Cardiac muscle cell (in vitro differentiated cells and primary cell): ENCODE data around the gene ELL. TPM values are rescaled to one million over a fixed set of nuclear protein-coding genes. Genes with fewer than 3 reads are reported as not detected.

Source experiments
- DNase-seq, 2 donors: peaks; one replicate each; pipeline versions ENCODE4 v3.0.0 to v3.0.0-alpha.2; 2010 to 2017; ENCODE audit warnings: low read depth in 1 of 2, low spot score in 1 of 2
- H3K27ac ChIP-seq: fragments of 200-600 bp; sonication (generic); 2 replicates; pipeline ENCODE4 v1.5.1; 2016
- H3K27me3 ChIP-seq: fragments of 200-600 bp; sonication (generic); 2 replicates; pipeline ENCODE4 v1.6.0; 2016; ENCODE audit warnings: control low read depth
- H3K36me3 ChIP-seq: fragments of 200-600 bp; sonication (generic); 2 replicates; pipeline ENCODE4 v1.5.1; 2016; ENCODE audit warnings: control low read depth
- H3K4me1 ChIP-seq: fragments of 200-600 bp; sonication (generic); 2 replicates; pipeline ENCODE4 v1.8.1; 2017; ENCODE audit warnings: low read depth, mild to moderate bottlenecking, mixed run types
- H3K4me3 ChIP-seq: fragments of 200-600 bp; sonication (generic); 2 replicates; pipeline ENCODE4 v1.5.1; 2016; ENCODE audit warnings: mild to moderate bottlenecking
- H3K9me3 ChIP-seq: fragments of 200-600 bp; sonication (generic); 2 replicates; pipeline ENCODE4 v1.5.1; 2017; ENCODE audit warnings: low read depth, mild to moderate bottlenecking, control low read depth
- CTCF ChIP-seq: IDR thresholded peaks from 2 replicates; pipeline ENCODE4 v1.5.1; 2012; ENCODE audit warnings: low read depth, mild to moderate bottlenecking, low read length
- polyA plus RNA-seq: library from polyadenylated mRNA; unstranded; fragments of >200 nt; fragmentation: Nextera tagmentation; extraction: Ambion mirVana; gene quantifications from 2 replicates; pipeline ENCODE4 v1.2.1, GENCODE V29; 2016
- total RNA-seq: library from RNA; depleted of rRNA; stranded (reverse); fragments of >200 nt; gene quantifications from 2 replicates; pipeline ENCODE4 v1.2.3, GENCODE V29; 2016

Gene ELL
- total and polyA plus RNA-seq, 2 experiments from 2014 or later = 14.8 to 20.7 TPM

- no peaks in the 10 kb centered on the region for H3K9me3 ChIP-seq
- no peaks in the 10 kb centered on the region for H3K36me3 ChIP-seq
- no peak for TF ChIP-seq CTCF
- peaks cover 3% of the 10 kb centered on the region for H3K4me1 ChIP-seq
- peak overlapping the region; percentile 55 for H3K4me3 ChIP-seq
- H3K27ac ChIP-seq = peak overlapping the region; percentile 33
- no peaks in the 10 kb centered on the region for H3K27me3 ChIP-seq
- DNase-seq = peak in 1 of 2 donors; percentile 11
These were observed 36.3 kb upstream of the ELL start for GRCh38 chr19:18558202-18558555.

DNA sequence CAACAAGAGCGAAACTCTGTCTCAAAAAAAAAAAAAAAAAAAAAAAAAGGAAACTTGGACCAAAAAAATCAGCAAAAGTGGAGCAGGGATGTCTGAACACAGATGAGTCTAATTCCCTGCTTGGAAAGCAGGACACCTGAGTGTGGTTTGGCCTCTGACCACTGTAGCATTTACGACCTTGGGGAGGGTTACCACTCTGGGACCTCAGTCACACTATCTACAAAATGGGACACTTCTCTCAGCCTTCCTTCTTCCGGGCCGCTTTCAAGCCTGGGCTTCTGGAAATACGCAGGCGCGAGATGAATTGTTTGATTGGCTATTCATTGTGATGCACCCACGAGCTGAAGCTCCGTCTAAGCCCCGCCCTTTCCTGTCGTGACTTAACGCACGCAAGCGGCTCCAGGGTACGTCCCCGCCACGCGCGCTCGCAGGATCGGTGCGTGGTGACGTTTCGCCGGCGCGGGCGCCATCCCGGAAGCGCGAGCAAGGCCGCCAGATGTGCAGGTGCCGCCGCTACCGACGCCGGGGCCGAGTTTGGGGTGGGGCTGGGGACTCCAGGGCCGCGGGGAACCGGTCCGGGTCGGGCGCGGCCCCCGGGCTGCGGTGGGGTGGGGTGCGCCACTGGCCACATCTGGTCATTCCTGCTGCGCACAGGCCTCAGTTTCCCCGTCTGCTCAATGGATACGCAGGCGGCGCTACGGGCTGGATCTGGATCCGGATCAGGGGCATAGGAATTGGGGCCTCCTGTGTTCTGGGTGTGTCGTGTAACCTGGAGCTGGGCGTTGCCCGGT, 35.7 kb upstream of the ELL start, which contains the start of gene KXD1:
Gene KXD1, plus strand, starts transcription at position 460 of the 791 bp plus-strand sequence. CDS start 4,187 bp downstream, outside the sequence.
- Histone ChIP-seq H3K36me3 (no peaks in the 10 kb centered on the region), H3K27me3 (no peaks in the 10 kb centered on the region), H3K4me3 (peak within 1 kb of the TSS; percentile 55), H3K27ac (peak within 1 kb of the TSS; percentile 33), H3K4me1 (peaks cover 3% of the 10 kb centered on the region), H3K9me3 (no peaks in the 10 kb centered on the region)
- TF ChIP-seq CTCF = no peak
- peak; percentile 96 to 99 for DNase-seq

DNA sequence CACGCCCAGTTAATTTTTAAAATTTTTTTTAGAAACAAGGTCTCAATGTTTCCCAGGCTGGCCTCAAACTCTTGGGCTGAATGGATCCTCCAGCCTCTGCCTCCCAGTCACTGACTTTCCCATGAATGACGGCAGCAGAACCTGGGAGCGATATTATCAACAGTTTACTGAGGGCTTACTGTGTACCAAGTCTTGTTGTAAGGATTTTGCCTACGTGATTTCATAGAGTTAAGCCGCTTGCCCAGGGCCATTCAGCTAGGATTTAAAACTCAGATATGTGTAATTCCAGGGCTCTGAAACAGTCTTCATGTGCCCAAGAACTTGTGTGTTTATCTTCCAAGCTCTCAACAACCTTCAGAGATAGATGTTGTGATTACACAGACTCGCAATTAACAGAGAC, 29.8 kb upstream of the ELL start:
- no peak for DNase-seq
- no peaks in the 10 kb centered on the region for H3K36me3 ChIP-seq
- TF ChIP-seq CTCF = no peak
- H3K27me3 ChIP-seq = no peaks in the 10 kb centered on the region
- no peak overlapping the region for H3K4me3 ChIP-seq
- H3K4me1 ChIP-seq = no peaks in the 10 kb centered on the region
- no peaks in the 10 kb centered on the region for H3K9me3 ChIP-seq
- H3K27ac ChIP-seq = no peak overlapping the region

DNA sequence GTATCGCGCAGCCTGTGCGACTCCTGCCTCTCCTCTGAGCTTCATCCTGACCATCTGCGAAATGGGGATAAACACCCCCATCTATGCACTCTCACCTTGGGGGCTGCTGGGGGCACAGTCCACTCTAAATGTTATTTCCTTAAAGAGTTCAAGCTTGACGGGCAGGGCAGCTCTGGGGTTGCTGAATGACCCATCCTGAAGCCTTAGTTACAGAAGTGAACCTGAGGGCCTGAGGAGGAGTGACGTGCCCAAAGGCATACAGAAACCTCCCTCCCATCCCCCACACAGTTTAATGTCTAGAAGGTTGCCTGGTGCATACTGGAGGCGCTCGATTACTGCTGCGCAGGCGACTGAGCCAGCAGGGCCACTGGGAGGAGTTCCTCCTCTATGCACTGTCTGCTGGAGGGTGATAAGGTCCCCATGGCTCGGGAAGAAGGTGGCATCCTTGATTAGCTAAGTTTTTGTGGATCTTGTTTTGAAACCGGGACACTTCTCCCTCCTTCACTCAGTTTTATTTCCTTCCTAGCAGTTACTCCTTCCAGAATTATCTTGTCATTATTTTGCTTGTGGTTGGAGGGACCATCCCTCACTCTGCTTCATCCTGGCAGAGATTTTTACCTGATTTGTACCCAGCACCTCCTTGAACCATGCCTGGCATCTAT, 22.1 kb upstream of the ELL start:
- Histone ChIP-seq H3K4me3 (peak overlapping the region; percentile 97), H3K4me1 (peaks cover 3% of the 10 kb centered on the region), H3K36me3 (peaks cover 21% of the 10 kb centered on the region), H3K27me3 (no peaks in the 10 kb centered on the region), H3K9me3 (no peaks in the 10 kb centered on the region), H3K27ac (no peak overlapping the region)
- peak; percentile 32 to 72 for DNase-seq
- TF ChIP-seq CTCF = no peak

- Histone ChIP-seq H3K4me1 (peaks cover 3% of the 10 kb centered on the region), H3K27ac (peak within 1 kb of the TSS; percentile 85), H3K36me3 (peaks cover 21% of the 10 kb centered on the region), H3K27me3 (no peaks in the 10 kb centered on the region), H3K9me3 (no peaks in the 10 kb centered on the region), H3K4me3 (peak within 1 kb of the TSS; percentile 97)
- DNase-seq = peak; percentile 92 to 96
- no peak for TF ChIP-seq CTCF
These were observed 21.3 kb upstream of the ELL start, which contains the start of gene FKBP8 for GRCh38 chr19:18542941-18543813. FKBP8 (minus strand) TSS chr19:18543573; CDS start chr19:18541970, 1,603 bp downstream.
